K562 (cell line): ENCODE data around the gene IFT172. TPM values are rescaled to one million over a fixed set of nuclear protein-coding genes. Genes with fewer than 3 reads are reported as not detected.

Source experiments
- HDAC8 ChIP-seq: fragments of 450-650 bp; IDR thresholded peaks from 2 replicates; pipeline ENCODE4 v1.6.1; 2016; ENCODE audit warnings: mild to moderate bottlenecking, missing genetic modification characterization, moderate library complexity, missing compliant biosample characterization
- LCOR ChIP-seq: sonication (generic); formaldehyde crosslinking; IDR thresholded peaks from 2 replicates; pipeline ENCODE4 v1.8.0; 2022; ENCODE audit warnings: mild to moderate bottlenecking, missing genetic modification reagents
- LEF1 ChIP-seq: fragments of 450-650 bp; IDR thresholded peaks from 2 replicates; pipeline ENCODE4 v1.6.1; 2016; ENCODE audit warnings: mild to moderate bottlenecking
- POLR2A ChIP-seq: fragments of 450-650 bp; conservative IDR thresholded peaks from 2 replicates; pipeline ENCODE4 v1.6.1; 2016
- SIRT6 ChIP-seq: IDR thresholded peaks from one replicate; pipeline ENCODE4 v1.6.1; 2012; ENCODE audit warnings: low read depth, mild to moderate bottlenecking, control low read depth, inconsistent platforms, low read length, moderate library complexity
- TCF7L2 ChIP-seq: fragments of 150-350 bp; IDR thresholded peaks from 2 replicates; pipeline ENCODE4 v1.6.1; 2016; ENCODE audit warnings: low read depth, mild to moderate bottlenecking, low read length, moderate library complexity
- ZC3H4 ChIP-seq: sonication (generic); formaldehyde crosslinking; IDR thresholded peaks from 2 replicates; pipeline ENCODE4 v1.9.0; 2021; ENCODE audit warnings: missing genetic modification reagents, borderline replicate concordance
- ZNF384 ChIP-seq: IDR thresholded peaks from 2 replicates; pipeline ENCODE4 v1.6.1; 2012; ENCODE audit warnings: low read depth, low read length, improper control_type of control experiment
- ZSCAN32 ChIP-seq: fragments of 450-650 bp; formaldehyde crosslinking; IDR thresholded peaks from 2 replicates; pipeline ENCODE4 v1.4.0; 2020; ENCODE audit warnings: mild to moderate bottlenecking, moderate library complexity
- polyA plus RNA-seq, 8 experiments: library from polyadenylated mRNA; depleted of rRNA in 4 of 8; stranded (reverse) in 5 of 8; unstranded in 3 of 8; fragments of >200 nt; fragmentation: Nextera tagmentation in 2 of 8; fragmentation: Illumina TruSeq in 1 of 8; extraction: Ambion mirVana in 2 of 8; extraction: Trizol in 1 of 8; gene quantifications; 2 replicates each; pipeline versions ENCODE4 v1.2.1 to v1.2.3, GENCODE V29; 2011 to 2014; ENCODE audit warnings: inconsistent platforms in 1 of 8, missing spikeins in 1 of 8
- total RNA-seq, 7 experiments: library from RNA; depleted of rRNA in 6 of 7; stranded (reverse); fragments of >200 nt in 6 of 7; fragmentation: Illumina TruSeq in 2 of 7; extraction: Trizol in 2 of 7; gene quantifications; 2 replicates each; pipeline versions ENCODE4 v1.2.1 to v1.2.3, GENCODE V29; 2011 to 2021; ENCODE audit warnings: low replicate concordance in 1 of 7
- TF ChIP-seq, protein P1 (sequence below), 2 experiments: fragments of 450-650 bp in 1 of 2; sonication (generic) in 1 of 2; formaldehyde crosslinking in 1 of 2; IDR thresholded peaks; 2 replicates each; pipeline versions ENCODE4 v1.7.1 to v1.9.0; 2016 to 2022; ENCODE audit warnings: inconsistent platforms in 1 of 2, mild to moderate bottlenecking in 1 of 2, missing genetic modification reagents in 1 of 2
- TF ChIP-seq, protein P2 (sequence below): fragments of 450-650 bp; formaldehyde crosslinking; IDR thresholded peaks from 2 replicates; pipeline ENCODE4 v1.4.0; 2022; ENCODE audit warnings: missing genetic modification characterization
- TF ChIP-seq, protein P3 (sequence below): sonication (generic); formaldehyde crosslinking; IDR thresholded peaks from 2 replicates; pipeline ENCODE4 v1.8.1; 2023; ENCODE audit warnings: mild to moderate bottlenecking, missing genetic modification reagents

The IFT172 gene
- total and polyA plus RNA-seq, 9 of the 15 experiments (the other 6 are each of a cell fraction or from before 2014, with no cell fraction given), result 5.6 to 19.1 (median 13.5) TPM

DNA sequence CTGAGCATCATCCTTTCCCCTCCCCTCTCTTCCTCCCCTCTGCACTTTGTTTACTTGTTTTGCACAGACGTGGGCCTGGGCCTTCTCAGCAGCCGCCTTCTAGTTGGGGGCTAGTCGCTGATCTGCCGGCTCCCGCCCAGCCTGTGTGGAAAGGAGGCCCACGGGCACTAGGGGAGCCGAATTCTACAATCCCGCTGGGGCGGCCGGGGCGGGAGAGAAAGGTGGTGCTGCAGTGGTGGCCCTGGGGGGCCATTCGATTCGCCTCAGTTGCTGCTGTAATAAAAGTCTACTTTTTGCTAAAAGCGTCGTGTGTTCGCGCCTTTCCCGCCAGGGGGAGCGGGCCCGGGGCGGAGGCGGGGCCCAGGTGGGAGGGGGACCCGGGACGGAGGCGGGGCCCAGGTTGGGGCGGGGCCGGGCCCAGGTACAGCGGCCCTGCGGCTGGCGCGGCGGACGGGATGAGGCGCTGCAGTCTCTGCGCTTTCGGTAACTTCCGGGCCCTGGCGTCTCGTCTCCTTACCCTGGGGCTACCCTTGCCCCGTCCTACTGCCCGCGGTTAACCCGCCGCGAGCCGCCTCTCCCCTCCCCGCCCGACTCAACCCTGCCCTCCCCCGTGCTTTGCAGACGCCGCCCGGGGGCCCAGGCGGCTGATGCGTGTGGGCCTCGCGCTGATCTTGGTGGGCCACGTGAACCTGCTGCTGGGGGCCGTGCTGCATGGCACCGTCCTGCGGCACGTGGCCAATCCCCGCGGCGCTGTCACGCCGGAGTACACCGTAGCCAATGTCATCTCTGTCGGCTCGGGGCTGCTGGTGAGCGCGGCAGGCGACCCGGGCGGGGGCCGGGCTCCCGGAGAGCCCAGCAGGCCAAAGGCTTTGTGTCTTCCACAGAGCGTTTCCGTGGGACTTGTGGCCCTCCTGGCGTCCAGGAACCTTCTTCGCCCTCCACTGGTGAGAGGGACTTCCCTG lies 47.3 kb downstream of the IFT172 start, which contains the start of gene KRTCAP3 (continued):
- TF ChIP-seq, protein P1, sequence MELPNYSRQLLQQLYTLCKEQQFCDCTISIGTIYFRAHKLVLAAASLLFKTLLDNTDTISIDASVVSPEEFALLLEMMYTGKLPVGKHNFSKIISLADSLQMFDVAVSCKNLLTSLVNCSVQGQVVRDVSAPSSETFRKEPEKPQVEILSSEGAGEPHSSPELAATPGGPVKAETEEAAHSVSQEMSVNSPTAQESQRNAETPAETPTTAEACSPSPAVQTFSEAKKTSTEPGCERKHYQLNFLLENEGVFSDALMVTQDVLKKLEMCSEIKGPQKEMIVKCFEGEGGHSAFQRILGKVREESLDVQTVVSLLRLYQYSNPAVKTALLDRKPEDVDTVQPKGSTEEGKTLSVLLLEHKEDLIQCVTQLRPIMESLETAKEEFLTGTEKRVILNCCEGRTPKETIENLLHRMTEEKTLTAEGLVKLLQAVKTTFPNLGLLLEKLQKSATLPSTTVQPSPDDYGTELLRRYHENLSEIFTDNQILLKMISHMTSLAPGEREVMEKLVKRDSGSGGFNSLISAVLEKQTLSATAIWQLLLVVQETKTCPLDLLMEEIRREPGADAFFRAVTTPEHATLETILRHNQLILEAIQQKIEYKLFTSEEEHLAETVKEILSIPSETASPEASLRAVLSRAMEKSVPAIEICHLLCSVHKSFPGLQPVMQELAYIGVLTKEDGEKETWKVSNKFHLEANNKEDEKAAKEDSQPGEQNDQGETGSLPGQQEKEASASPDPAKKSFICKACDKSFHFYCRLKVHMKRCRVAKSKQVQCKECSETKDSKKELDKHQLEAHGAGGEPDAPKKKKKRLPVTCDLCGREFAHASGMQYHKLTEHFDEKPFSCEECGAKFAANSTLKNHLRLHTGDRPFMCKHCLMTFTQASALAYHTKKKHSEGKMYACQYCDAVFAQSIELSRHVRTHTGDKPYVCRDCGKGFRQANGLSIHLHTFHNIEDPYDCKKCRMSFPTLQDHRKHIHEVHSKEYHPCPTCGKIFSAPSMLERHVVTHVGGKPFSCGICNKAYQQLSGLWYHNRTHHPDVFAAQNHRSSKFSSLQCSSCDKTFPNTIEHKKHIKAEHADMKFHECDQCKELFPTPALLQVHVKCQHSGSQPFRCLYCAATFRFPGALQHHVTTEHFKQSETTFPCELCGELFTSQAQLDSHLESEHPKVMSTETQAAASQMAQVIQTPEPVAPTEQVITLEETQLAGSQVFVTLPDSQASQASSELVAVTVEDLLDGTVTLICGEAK (IDR thresholded peaks at IDR 0.05), result no peak
- TF ChIP-seq, protein P1 (CRISPR knock-in tag; IDR thresholded peaks at IDR 0.05), result no peak
- TF ChIP-seq ZNF384, result no peak
- TF ChIP-seq LCOR, result no peak
- TF ChIP-seq ZSCAN32 (CRISPR knock-in tag), result no peak
- no peak for TF ChIP-seq TCF7L2
- no peak for TF ChIP-seq ZC3H4
- TF ChIP-seq HDAC8 (tag), result no peak
- TF ChIP-seq, protein P2, sequence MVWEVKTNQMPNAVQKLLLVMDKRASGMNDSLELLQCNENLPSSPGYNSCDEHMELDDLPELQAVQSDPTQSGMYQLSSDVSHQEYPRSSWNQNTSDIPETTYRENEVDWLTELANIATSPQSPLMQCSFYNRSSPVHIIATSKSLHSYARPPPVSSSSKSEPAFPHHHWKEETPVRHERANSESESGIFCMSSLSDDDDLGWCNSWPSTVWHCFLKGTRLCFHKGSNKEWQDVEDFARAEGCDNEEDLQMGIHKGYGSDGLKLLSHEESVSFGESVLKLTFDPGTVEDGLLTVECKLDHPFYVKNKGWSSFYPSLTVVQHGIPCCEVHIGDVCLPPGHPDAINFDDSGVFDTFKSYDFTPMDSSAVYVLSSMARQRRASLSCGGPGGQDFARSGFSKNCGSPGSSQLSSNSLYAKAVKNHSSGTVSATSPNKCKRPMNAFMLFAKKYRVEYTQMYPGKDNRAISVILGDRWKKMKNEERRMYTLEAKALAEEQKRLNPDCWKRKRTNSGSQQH (CRISPR knock-in tag), result no peak
- TF ChIP-seq, protein P3, sequence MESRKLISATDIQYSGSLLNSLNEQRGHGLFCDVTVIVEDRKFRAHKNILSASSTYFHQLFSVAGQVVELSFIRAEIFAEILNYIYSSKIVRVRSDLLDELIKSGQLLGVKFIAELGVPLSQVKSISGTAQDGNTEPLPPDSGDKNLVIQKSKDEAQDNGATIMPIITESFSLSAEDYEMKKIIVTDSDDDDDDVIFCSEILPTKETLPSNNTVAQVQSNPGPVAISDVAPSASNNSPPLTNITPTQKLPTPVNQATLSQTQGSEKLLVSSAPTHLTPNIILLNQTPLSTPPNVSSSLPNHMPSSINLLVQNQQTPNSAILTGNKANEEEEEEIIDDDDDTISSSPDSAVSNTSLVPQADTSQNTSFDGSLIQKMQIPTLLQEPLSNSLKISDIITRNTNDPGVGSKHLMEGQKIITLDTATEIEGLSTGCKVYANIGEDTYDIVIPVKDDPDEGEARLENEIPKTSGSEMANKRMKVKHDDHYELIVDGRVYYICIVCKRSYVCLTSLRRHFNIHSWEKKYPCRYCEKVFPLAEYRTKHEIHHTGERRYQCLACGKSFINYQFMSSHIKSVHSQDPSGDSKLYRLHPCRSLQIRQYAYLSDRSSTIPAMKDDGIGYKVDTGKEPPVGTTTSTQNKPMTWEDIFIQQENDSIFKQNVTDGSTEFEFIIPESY (CRISPR knock-in tag), result peak; percentile 86
- no peak for TF ChIP-seq SIRT6
- no peak for TF ChIP-seq LEF1
- no peak; the same call in 1 of the 2 replicates for TF ChIP-seq POLR2A
